Measurements from ENCODE around the gene KAZN. TPM values are rescaled to one million over a fixed set of nuclear protein-coding genes. Genes with fewer than 3 reads are reported as not detected.

The KAZN gene
- total and polyA plus RNA-seq, 2 of the 8 experiments (the other 6 are each of a cell fraction or from before 2014, with no cell fraction given), result 3.7 to 11.8 TPM

GRCh38 chr1:15125101-15125745 lies 526.7 kb downstream of the KAZN start (continued):
- TF ChIP-seq EP300 (IDR thresholded peaks at IDR 0.05; ENCODE audit: borderline replicate concordance in 1 of 2, low read depth in 2 of 2, low read length in 2 of 2), result no peak
- TF ChIP-seq USF2 (IDR thresholded peaks at IDR 0.05; ENCODE audit: low read length), result no peak
- no peak for TF ChIP-seq POLR2A (IDR thresholded peaks at IDR 0.05; ENCODE audit: control extremely low read depth in 1 of 2, low read depth in 2 of 2, low read length in 2 of 2)
